Activated T-helper 9 cell treated with anti-CD3 and anti-CD28 coated beads, Interleukin-2, amount 50 U/mL, for 16 hours (primary cell): Measurements from ENCODE around the gene PON2.

Experiments
- DNase-seq: peaks from one replicate; pipeline ENCODE4 v3.0.0-alpha.2; 2020; ENCODE audit warnings: low read depth

PON2 gene

GRCh38 chr7:95444796-95445195, 10.0 kb upstream of the PON2 start:
- no peak for DNase-seq

- DNase-seq: no peak
Observed at GRCh38 chr7:95441042-95441823, 6.4 kb upstream of the PON2 start.

- DNase-seq: no peak
Observed at GRCh38 chr7:95440394-95441038, 5.7 kb upstream of the PON2 start.

- no peak for DNase-seq
Observed at GRCh38 chr7:95436407-95436806, 1.6 kb upstream of the PON2 start.

GRCh38 chr7:95435422-95435780, 573 bp upstream of the PON2 start:
- no peak for DNase-seq

- DNase-seq: no peak
Observed at GRCh38 chr7:95433952-95434556, 774 bp downstream of the PON2 start.

- DNase-seq: no peak
Observed at GRCh38 chr7:95433129-95433528, 1.7 kb downstream of the PON2 start.

- DNase-seq: no peak
Observed at GRCh38 chr7:95432606-95433005, 2.2 kb downstream of the PON2 start.

- no peak for DNase-seq
Observed at GRCh38 chr7:95430864-95431263, 4.0 kb downstream of the PON2 start.

GRCh38 chr7:95429241-95429990, 5.4 kb downstream of the PON2 start:
- no peak for DNase-seq

GRCh38 chr7:95427914-95428516, 6.8 kb downstream of the PON2 start:
- DNase-seq: no peak

- no peak for DNase-seq
Observed at GRCh38 chr7:95427166-95427565, 7.7 kb downstream of the PON2 start.

- DNase-seq: no peak
Observed at GRCh38 chr7:95425694-95426093, 9.1 kb downstream of the PON2 start.

- DNase-seq: no peak
Observed at GRCh38 chr7:95424716-95425115, 10.1 kb downstream of the PON2 start.

- no peak for DNase-seq
Observed at GRCh38 chr7:95421847-95422444, 12.9 kb downstream of the PON2 start.

GRCh38 chr7:95421000-95421846, 13.6 kb downstream of the PON2 start:
- DNase-seq: no peak

GRCh38 chr7:95412075-95412474, 22.8 kb downstream of the PON2 start:
- no peak for DNase-seq

- no peak for DNase-seq
Observed at GRCh38 chr7:95411666-95412065, 23.2 kb downstream of the PON2 start.

- no peak for DNase-seq
Observed at GRCh38 chr7:95411036-95411435, 23.8 kb downstream of the PON2 start.

GRCh38 chr7:95407751-95408150, 27.1 kb downstream of the PON2 start:
- DNase-seq: no peak

- DNase-seq: no peak
Observed at GRCh38 chr7:95405800-95406199, 29.0 kb downstream of the PON2 start.
